Measurements from ENCODE around the gene MED9.

GRCh38 chr17:17504341-17505140, 27.7 kb downstream of the MED9 start:
- TF ChIP-seq EZH2 (IDR thresholded peaks at IDR 0.05; ENCODE audit: low read length, missing control alignments) (no peak), CTCF (conservative IDR thresholded peaks at IDR 0.05 in 1 of 2, IDR thresholded peaks at IDR 0.05 in 1 of 2; ENCODE audit: low read depth in 1 of 2, low read length in 2 of 2) (no peak)

Measured in fibroblast of lung (primary cell).